COLO668 (cell line): ENCODE data around the gene PPP1R3C.

ENCODE experiments used
- DNase-seq: peaks from one replicate; lab custom pipeline; 2025; ENCODE audit not compliant: unreplicated experiment; lab: John Stamatoyannopoulos, UW

Gene PPP1R3C

DNA sequence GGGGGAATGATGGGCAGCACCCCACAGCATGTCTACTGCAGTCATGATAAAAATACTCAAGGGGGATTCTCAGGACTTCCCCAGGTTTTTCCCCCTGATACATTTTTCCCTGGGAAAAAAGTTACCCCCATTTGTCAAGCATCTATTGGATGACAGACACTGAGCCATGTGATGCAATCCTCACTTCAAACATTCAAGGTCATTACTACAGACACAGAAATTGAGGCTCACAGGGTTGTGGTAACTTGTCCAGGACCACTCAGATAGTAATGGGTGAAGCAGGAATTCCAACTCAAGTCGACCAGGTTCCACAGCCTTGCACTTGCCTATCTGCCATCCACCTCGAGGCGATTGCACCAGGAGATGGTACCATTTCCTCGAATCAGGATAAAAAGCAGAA, 31.7 kb downstream of the PPP1R3C start:
- no peak for DNase-seq

DNA sequence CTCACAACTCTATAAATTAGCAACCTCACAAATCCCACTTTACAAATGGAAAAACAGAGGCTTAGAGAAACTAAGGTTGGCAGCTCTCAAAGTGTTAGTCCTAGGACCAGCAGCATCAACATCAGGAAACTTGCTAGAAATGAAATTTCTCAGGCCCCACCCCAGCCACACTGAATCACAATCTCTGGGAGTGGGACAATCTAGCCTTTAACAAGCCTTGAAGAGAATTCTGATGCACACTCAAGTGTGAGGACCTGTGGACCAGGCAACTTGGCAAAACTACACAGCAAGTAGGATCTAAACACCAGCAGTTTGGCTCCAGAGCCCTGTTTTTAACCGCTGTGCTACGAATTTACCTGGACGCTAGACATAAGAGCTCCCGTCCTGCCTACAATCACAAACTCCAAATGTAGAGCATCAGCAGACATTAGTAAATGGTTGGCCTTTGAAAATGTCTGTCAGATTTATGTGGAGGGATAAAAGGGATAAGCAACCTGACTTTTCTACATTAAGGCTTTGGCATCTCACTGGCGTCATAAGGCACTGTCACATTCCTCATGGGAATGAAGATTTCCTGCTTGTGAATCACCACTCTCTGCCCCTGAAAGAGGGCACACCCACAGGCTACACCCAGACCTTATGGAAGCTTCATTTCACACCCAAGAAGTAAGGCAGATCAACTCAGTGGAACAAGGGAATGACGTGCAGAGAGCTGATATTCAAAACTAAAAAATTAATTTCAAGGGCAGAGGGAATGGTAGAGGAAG, 34.5 kb downstream of the PPP1R3C start:
- DNase-seq = no peak

DNA sequence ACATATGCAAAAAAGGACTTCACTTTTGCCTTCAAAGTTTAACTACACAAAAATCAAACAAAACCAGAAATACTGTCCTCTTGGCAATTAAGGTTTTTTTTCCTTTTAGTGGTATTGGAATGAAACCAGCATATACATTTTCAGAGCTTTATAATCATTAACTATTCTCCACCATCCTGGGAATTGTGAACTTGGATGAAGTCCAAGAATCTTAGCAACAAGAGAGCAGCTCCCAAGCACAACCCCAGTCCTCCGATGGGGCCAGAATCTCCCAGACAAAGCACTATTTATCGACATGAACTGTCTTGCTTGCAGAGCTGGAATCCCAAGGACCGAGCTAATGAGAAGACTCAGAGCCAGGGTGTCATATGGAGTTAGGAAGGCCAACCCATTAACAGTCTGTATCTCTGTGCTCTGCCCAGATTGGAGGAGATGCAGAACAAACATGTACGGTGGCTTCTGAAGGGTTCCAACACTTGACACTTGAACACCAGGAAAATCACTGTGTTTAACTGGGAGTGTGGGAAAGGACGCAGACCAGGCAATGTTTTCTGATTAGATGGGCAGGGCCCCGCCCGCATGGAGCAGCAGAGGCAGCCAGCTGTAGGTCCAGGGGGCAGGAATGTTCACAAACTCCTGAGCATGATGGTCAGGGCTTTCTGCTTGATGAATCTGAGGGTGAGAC, 35.5 kb downstream of the PPP1R3C start:
- peak; percentile 38 for DNase-seq

DNA sequence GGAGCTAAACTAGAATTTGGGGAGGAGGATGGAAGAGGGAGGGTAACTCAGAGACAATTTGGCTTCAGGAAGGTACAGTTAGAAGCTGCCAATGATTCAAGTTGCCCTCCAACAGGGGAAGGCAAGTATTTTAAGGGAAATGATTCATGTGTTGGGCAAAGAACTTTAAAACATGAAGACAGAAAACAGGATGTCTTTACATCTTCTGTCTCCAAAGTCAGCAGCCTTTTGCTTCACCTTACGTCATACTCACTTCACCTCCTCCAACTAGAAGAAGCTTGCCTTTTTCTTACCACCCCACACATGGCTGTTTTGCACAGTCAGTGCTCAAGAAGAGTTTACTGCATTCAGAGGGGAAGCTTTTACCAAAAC, 36.1 kb downstream of the PPP1R3C start:
- DNase-seq = no peak

DNA sequence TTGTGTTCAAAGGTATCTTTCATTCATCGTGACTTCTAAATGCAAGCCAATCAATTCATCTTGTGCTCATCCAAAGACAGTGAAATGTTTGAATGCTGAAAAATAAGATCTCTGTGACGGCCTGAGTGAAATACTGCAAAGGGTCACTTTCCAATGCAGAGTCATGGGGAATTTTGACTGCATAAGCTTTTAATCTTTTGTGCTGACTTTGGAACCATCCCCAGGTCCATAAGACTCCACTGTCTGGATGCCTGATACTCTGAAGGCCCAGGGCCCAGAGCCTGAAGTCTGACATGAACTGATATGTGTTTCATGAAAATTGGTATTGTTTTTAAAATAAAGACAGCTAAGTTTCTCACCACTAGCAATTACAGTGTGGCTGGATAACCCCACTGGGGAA, 39.0 kb downstream of the PPP1R3C start:
- no peak for DNase-seq

DNA sequence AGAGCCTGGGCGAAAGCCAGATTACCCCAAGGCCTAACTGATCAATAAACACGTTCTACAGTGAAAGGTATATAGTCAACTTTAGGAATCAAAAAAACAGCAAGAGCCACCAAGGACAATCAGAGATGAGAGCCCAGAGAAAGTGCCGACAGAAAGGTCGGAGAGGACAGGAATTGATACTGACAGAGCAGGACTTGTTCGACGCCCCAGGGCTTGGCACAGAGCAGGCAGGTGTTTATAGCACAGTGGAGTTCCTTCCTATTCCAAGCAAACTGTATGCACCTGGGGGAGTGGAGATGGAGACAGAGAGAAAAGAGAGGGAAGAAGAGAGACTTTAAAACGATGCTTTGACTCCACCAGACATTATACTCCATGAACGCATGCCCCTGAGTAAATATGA, 39.5 kb downstream of the PPP1R3C start:
- peak; percentile 33 for DNase-seq

DNA sequence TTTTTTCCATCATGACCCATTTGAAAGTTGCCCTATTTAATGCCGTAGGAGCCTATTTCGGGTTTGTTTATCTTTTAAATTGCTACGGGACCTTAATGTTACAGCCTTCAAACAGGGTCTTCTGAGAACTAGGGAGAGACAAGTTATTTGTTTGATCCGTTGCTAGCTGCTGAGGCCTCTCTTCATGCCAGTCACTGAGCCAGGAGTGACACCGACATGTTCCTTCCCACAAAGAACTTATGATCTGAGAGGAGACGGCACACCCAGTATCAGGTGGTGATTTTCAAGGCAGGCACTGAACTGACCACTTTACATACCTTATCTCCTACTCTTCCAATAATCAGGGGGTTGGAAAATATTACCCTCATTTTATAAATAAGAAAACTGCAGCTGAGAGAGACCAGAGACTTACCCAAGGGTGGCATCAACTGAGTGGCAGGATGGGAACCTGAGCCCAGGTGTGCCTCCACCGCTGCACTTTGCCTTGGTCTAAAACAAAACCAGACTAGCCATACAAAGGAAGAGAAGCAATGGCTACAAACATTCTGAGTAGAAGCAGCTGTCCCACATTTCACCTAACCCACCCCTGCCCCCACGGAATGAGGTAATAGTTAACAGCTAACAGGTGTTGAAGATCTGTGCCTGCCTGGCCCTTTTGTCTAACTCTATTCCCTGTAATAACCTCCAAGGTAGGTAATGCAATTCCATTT, 40.5 kb downstream of the PPP1R3C start:
- DNase-seq = peak; percentile 73

DNA sequence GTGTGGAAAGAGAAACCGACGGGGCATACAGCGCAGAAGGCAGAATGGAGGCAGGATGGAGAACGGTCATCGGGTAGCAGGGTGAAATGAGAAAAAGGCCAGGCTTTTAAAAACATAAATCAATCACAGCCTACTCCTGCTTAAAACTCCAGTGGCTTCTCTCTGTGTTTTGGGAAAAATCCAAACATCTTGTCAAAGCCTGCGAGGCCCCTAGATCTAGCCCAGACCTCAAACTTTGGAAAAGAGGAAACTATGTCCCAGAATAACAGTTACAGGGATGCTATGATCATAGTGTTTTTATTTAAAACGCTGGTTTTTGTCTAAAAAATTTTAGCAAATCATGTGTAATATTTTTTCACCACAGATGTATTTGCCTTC, 41.1 kb downstream of the PPP1R3C start:
- DNase-seq = no peak

DNA sequence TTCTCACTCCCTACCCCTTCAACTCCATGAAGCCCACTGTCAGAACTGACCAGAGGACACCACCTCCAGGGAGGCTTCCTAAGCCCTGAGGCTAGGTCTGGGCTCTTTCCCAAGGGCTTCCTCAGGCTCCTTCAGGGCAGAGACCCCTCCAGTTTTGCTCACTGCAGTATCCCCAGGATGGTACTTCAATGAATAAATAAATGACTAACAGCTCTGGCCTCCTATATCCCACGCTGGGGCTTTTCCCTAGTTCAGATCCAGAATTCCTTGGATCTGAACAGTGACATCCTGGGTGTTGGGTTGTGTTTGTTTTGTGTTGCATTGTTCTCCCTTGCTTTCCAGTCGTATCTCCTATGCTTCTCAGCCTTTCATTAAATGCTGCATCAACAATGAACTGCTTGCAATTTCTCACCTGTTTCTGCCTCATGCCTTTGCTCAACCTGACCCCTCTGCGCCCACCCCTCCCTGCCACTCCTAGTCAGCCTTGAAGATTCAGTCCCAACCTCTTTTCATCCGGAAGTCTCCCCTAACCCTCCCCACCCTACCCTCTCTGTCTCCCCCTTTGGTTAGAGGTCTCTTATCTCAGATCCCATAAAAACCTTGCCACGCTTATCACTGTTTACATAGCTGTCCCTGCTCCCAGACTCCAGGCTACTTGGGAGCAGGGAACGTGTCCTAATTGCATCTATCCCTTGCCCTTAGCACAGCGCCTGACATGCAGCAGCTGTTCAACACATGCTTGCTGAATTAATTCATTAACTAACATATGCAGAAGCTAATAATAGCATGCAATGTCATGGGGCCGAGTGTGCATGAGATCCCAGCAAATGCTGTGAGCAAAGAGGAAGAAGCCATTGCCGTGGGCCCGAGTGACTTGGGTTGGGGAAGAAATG, 41.7 kb downstream of the PPP1R3C start:
- peak; percentile 36 for DNase-seq

DNA sequence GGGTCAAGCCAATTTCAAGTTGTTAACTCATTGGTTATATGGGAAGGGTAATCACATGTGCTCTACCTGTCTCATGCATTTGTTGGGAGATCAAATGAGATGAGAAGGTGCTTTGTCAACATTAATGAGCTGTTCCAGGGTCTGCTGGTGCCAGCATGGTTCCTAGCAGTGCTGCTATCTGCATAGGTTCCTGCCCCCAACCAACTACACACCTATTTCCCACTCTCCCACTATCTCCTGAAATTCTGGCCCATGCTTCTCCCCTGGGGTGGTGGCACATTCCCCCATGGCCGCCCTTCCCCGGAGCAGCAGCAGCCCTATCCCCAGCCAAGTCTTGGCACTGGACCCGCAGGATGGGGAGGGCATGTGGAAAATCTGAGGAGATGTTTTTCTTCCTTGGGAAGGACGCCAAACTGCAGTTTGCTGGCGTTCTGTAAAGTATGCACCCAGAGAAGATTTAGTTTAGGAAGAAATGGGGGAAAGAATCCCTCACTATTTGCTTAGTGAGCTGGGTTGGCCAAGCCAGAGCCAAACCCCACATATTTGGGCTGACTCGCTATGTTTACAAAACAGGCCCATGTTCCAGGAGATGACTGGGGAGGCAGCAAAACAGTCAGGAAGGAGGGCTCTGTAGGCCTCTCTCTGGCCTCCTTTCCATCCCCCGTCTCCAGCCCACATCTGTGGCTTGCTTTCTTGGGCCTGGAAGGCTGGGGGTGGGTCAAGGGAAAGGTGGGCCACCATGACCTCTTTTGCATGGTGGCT, 42.5 kb downstream of the PPP1R3C start:
- DNase-seq = no peak

DNA sequence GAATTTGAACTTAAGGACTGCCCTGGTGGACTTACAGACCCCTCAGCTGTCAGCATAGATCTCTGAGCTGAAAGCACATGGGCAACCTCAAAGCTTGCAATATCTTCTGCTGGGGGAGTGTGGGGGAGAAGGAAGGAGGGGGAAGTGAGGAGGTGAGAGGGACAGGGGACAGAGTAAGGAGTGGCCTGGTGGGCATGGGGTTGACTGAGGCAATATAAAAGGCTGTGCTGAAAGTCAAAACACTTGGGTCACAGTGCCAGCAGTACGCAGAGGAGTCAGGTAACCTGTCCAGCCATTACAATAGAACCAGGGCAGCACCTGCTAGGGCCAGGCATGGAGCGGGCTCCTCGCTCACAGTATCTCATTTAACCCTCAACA, 43.2 kb downstream of the PPP1R3C start:
- no peak for DNase-seq

DNA sequence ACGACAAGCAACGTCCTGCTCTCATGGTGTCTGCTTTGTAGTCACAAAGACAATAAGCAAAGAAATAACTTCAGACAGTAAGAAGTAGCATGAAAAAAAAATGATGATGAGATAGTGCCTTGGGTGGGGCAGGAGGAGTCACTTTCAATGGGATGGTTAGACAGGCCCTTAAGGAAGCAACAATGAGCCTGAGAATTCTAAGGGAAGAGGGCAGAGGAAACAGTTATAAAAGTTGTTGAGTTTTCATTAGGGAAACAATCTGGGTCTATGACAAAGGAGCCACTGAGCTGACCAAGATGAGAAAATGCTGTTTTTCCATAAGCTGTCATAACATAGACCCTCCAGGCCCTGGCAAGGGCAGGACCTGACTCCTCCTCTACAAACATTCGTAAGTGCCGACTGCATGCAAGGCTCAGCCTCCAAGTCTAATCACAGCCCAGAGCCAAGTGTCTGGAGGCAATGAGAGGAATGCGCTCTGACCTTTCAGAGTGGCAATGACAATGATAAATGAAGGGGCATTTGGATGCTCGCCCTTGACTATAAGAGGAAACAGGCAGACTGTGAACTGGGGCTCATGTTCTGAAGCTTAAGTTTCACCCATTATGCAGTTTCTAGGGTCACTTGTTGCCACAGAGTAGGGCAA, 43.7 kb downstream of the PPP1R3C start:
- no peak for DNase-seq

DNA sequence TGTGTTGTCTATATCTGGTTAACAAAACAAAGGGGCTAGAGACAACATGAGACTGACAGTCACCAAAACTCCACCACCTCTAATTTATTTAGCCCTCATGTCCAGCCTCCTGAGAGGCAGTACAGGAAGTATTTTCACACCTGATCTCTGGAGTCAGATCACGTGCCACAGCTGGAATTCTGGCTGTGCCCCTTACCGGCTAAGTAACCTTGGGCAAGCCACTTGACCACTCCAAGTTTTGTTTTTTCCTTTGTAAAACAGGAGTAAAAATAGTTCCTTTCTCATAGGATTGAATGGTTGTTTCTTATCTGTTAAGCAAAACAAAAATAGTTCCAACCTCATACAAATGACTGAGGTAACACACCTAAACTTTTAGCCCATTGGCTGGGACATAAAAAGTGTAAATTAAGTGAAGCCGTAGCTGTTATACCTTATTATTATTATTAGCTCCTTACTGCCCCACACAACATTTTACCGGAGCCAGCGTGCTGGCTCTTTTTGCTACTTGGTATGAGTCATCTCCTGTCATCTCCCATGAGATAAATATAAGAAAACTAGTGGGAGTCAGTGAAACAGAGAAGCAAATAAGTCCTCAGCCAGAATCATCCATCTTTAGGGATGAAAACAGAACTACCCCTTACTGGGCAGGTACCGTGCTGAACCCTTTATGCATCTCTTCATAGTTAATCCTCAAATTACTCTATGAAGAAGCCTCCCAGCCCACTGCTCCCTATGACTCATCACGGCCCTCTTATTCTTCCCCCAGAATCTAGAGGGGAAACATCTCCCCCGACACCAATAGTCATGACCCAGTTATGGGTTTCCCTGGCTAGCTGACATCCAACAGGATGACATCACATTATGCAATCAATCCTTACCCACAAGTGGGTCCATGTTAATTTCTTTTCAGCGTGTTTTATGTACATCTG, 44.9 kb downstream of the PPP1R3C start:
- no peak for DNase-seq

DNA sequence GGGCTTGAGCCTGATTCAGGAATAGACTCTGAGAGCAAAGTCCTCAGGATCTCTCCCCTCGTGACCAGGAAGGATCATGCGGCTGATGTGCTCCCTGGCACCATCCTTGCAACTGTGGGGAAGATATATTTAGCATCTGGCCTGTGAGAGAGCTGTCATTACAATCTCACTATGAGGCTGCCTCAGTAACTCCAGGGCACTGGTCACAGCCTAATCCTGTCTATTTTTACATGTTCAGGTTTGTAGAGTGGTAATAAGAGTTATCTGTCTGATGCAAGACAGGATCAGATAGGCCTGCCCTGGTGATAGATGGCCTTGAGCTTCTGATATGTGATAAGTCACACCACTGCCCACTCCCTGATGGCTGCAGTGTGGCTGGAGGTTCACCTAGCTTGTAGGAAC, 50.7 kb downstream of the PPP1R3C start:
- no peak for DNase-seq

DNA sequence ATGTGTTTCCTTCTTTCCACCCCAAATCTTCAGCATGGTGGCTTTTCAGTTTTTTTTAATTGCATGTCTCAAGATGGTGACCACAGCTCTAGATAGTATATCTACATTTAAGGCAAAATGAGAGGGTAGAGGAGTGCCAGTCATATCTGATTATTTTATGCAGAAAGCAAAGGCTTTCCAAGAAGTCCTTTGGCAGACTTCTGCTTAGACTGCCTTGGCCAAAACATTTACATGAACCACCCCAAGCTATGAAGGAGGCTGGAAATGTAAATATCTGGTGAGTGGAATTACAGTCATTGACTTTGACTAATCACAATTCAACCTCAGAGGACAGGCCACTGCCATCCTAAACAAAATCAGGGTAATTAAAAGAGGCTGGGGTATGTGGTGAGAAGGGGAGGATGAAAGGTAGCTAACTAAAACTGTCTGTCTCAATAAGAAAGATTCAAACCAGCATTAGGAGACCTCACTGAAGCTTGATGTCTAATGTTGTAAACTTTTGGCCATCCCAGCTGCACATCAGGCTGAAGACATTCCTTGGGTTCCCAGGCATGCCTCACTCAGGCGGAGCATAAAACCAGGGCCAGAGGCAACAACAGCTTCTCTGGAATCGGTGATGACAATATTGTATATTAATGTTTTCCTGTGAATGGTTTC, 53.4 kb downstream of the PPP1R3C start:
- DNase-seq = no peak
